ENCODE results near the gene HBB.

HBB gene

GRCh38 chr11:5227681-5228080, 810 bp upstream of the HBB start:
- DNase-seq (ENCODE audit: low spot score) = no peak

- no peak for DNase-seq (ENCODE audit: low spot score)
Measured at GRCh38 chr11:5225480-5225871, 1.4 kb downstream of the HBB start.

- DNase-seq (ENCODE audit: low spot score) = no peak
Measured at GRCh38 chr11:5224538-5225479, 2.1 kb downstream of the HBB start.

- no peak for DNase-seq (ENCODE audit: low spot score)
Measured at GRCh38 chr11:5223686-5224085, 3.2 kb downstream of the HBB start.

- no peak for DNase-seq (ENCODE audit: low spot score)
Measured at GRCh38 chr11:5223146-5223545, 3.7 kb downstream of the HBB start.

GRCh38 chr11:5210376-5210885, 16.4 kb downstream of the HBB start:
- no peak for DNase-seq (ENCODE audit: low spot score)

GRCh38 chr11:5204787-5205186, 22.1 kb downstream of the HBB start:
- no peak for DNase-seq (ENCODE audit: low spot score)

- DNase-seq (ENCODE audit: low spot score) = no peak
Measured at GRCh38 chr11:5203366-5203765, 23.5 kb downstream of the HBB start.

- no peak for DNase-seq (ENCODE audit: low spot score)
Measured at GRCh38 chr11:5200582-5200981, 26.3 kb downstream of the HBB start, which contains the start of gene OR51V1. OR51V1 (minus strand) TSS chr11:5200682; CDS start chr11:5200682, 0 bp downstream.

GRCh38 chr11:5198285-5198684, 28.6 kb downstream of the HBB start:
- DNase-seq (ENCODE audit: low spot score) = no peak

GRCh38 chr11:5197536-5197935, 29.3 kb downstream of the HBB start:
- DNase-seq (ENCODE audit: low spot score) = no peak

GRCh38 chr11:5196731-5197130, 30.1 kb downstream of the HBB start:
- DNase-seq (ENCODE audit: low spot score) = no peak

GRCh38 chr11:5196067-5196466, 30.8 kb downstream of the HBB start:
- DNase-seq (ENCODE audit: low spot score) = no peak

GRCh38 chr11:5192738-5193137, 34.1 kb downstream of the HBB start:
- DNase-seq (ENCODE audit: low spot score) = no peak

- DNase-seq (ENCODE audit: low spot score) = no peak
Measured at GRCh38 chr11:5188201-5188600, 38.7 kb downstream of the HBB start.

GRCh38 chr11:5178046-5178837, 48.6 kb downstream of the HBB start:
- no peak for DNase-seq (ENCODE audit: low spot score)
